Stomach (tissue), 4 donors: ENCODE data around the gene CNDP2.

ENCODE experiments used
- CTCF ChIP-seq, 7 experiments: fragments of 450-650 bp in 4 of 7; fragments of 200-600 bp in 3 of 7; sonication (generic) in 3 of 7; IDR thresholded peaks; one replicate each; pipeline ENCODE4 v1.5.1; 2016 to 2019; ENCODE audit warnings: antibody characterized with exemption in 7 of 7, control low read depth in 2 of 7, mild to moderate bottlenecking in 1 of 7
- POLR2A ChIP-seq, 4 donors: fragments of 450-650 bp; IDR thresholded peaks; one replicate each; pipeline ENCODE4 v1.6.1; 2016; ENCODE audit warnings: antibody characterized with exemption in 4 of 4, control low read depth in 2 of 4, mild to moderate bottlenecking in 1 of 4, moderate library complexity in 1 of 4
- POLR2AphosphoS5 ChIP-seq, 3 donors: sonication (generic); formaldehyde crosslinking; IDR thresholded peaks; one replicate each; pipeline ENCODE4 v1.6.1; 2016; ENCODE audit warnings: antibody characterized with exemption in 3 of 3

- TF ChIP-seq POLR2A (IDR thresholded peaks at IDR 0.05) (no peak), POLR2AphosphoS5 (IDR thresholded peaks at IDR 0.05) (no peak), CTCF (IDR thresholded peaks at IDR 0.05) (no peak)
These were observed 51.7 kb downstream of the CNDP2 start for GRCh38 chr18:74547860-74548259.
